ENCODE data around the gene GPC1. TPM values are rescaled to one million over a fixed set of nuclear protein-coding genes. Genes with fewer than 3 reads are reported as not detected.

The GPC1 gene
- total RNA-seq, 1 experiment from 2014 or later = 177 TPM

- H3K36me3 ChIP-seq = no peaks in the 10 kb centered on the region
Measured at GRCh38 chr2:240405133-240405532, 30.3 kb upstream of the GPC1 start.

GRCh38 chr2:240405684-240406313, 29.7 kb upstream of the GPC1 start:
- no peaks in the 10 kb centered on the region for H3K27me3 ChIP-seq
- H3K9me3 ChIP-seq = no peaks in the 10 kb centered on the region
- H3K4me3 ChIP-seq = no peak overlapping the region
- H3K36me3 ChIP-seq = no peaks in the 10 kb centered on the region
- no peak for DNase-seq

More at GRCh38 chr2:240405133-240405532, 30.3 kb upstream of the GPC1 start:
- no peaks in the 10 kb centered on the region for H3K27me3 ChIP-seq
- H3K4me3 ChIP-seq = no peak overlapping the region
- no peaks in the 10 kb centered on the region for H3K9me3 ChIP-seq
- no peak for DNase-seq

- H3K4me3 ChIP-seq = no peak overlapping the region
- H3K27me3 ChIP-seq = no peaks in the 10 kb centered on the region
- no peak for DNase-seq
- H3K9me3 ChIP-seq = no peaks in the 10 kb centered on the region
- H3K36me3 ChIP-seq = no peaks in the 10 kb centered on the region
Measured at GRCh38 chr2:240407090-240407489, 28.4 kb upstream of the GPC1 start.

- Histone ChIP-seq H3K9me3 (no peaks in the 10 kb centered on the region), H3K4me3 (no peak overlapping the region), H3K27me3 (no peaks in the 10 kb centered on the region), H3K36me3 (no peaks in the 10 kb centered on the region)
- no peak for DNase-seq
Measured at GRCh38 chr2:240410004-240410403, 25.5 kb upstream of the GPC1 start.

GRCh38 chr2:240410808-240411207, 24.7 kb upstream of the GPC1 start:
- Histone ChIP-seq H3K9me3 (no peaks in the 10 kb centered on the region), H3K4me3 (no peak overlapping the region), H3K36me3 (no peaks in the 10 kb centered on the region), H3K27me3 (no peaks in the 10 kb centered on the region)
- no peak for DNase-seq

- no peaks in the 10 kb centered on the region for H3K36me3 ChIP-seq
- no peak overlapping the region for H3K4me3 ChIP-seq
- no peak for DNase-seq
- no peaks in the 10 kb centered on the region for H3K27me3 ChIP-seq
- no peaks in the 10 kb centered on the region for H3K9me3 ChIP-seq
Measured at GRCh38 chr2:240411261-240412160, 24.0 kb upstream of the GPC1 start.

- Histone ChIP-seq H3K4me3 (no peak overlapping the region), H3K27me3 (no peaks in the 10 kb centered on the region), H3K9me3 (no peaks in the 10 kb centered on the region), H3K36me3 (no peaks in the 10 kb centered on the region)
- no peak for DNase-seq
Measured at GRCh38 chr2:240412211-240412861, 23.1 kb upstream of the GPC1 start.

GRCh38 chr2:240412975-240413812, 22.3 kb upstream of the GPC1 start:
- no peak for DNase-seq
- Histone ChIP-seq H3K9me3 (no peaks in the 10 kb centered on the region; the same call in 1 of the 2 replicates), H3K4me3 (no peak overlapping the region), H3K27me3 (no peaks in the 10 kb centered on the region), H3K36me3 (no peaks in the 10 kb centered on the region)

- Histone ChIP-seq H3K27me3 (no peaks in the 10 kb centered on the region), H3K36me3 (no peaks in the 10 kb centered on the region), H3K4me3 (no peak overlapping the region), H3K9me3 (no peaks in the 10 kb centered on the region; the same call in 1 of the 2 replicates)
- DNase-seq = no peak
Measured at GRCh38 chr2:240413813-240414429, 21.5 kb upstream of the GPC1 start.

- DNase-seq = no peak
Measured at GRCh38 chr2:240416821-240417220, 18.6 kb upstream of the GPC1 start.

GRCh38 chr2:240418311-240418710, 17.2 kb upstream of the GPC1 start:
- H3K9me3 ChIP-seq = peaks cover 4% of the 10 kb centered on the region
- DNase-seq = no peak
- H3K36me3 ChIP-seq = no peaks in the 10 kb centered on the region
- no peak overlapping the region for H3K4me3 ChIP-seq
- no peaks in the 10 kb centered on the region for H3K27me3 ChIP-seq

More at GRCh38 chr2:240416821-240417220, 18.6 kb upstream of the GPC1 start:
- no peaks in the 10 kb centered on the region for H3K36me3 ChIP-seq
- H3K9me3 ChIP-seq = peaks cover under 1% of the 10 kb centered on the region
- no peaks in the 10 kb centered on the region for H3K27me3 ChIP-seq
- no peak overlapping the region for H3K4me3 ChIP-seq

GRCh38 chr2:240419271-240419670, 16.2 kb upstream of the GPC1 start:
- Histone ChIP-seq H3K36me3 (no peaks in the 10 kb centered on the region), H3K4me3 (no peak overlapping the region), H3K27me3 (no peaks in the 10 kb centered on the region), H3K9me3 (peaks cover 4% of the 10 kb centered on the region)
- DNase-seq = no peak

- DNase-seq = no peak
- Histone ChIP-seq H3K9me3 (peaks cover 4% of the 10 kb centered on the region), H3K27me3 (no peaks in the 10 kb centered on the region), H3K4me3 (no peak overlapping the region), H3K36me3 (no peaks in the 10 kb centered on the region)
Measured at GRCh38 chr2:240419723-240420122, 15.7 kb upstream of the GPC1 start.

GRCh38 chr2:240420206-240421104, 15.0 kb upstream of the GPC1 start:
- H3K27me3 ChIP-seq = no peaks in the 10 kb centered on the region
- DNase-seq = no peak
- no peaks in the 10 kb centered on the region for H3K36me3 ChIP-seq

GRCh38 chr2:240421381-240421780, 14.1 kb upstream of the GPC1 start:
- Histone ChIP-seq H3K4me3 (no peak overlapping the region), H3K36me3 (no peaks in the 10 kb centered on the region), H3K9me3 (peaks cover 4% of the 10 kb centered on the region), H3K27me3 (no peaks in the 10 kb centered on the region)
- DNase-seq = no peak

More at GRCh38 chr2:240420206-240421104, 15.0 kb upstream of the GPC1 start:
- Histone ChIP-seq H3K9me3 (peaks cover 4% of the 10 kb centered on the region), H3K4me3 (no peak overlapping the region)

All from MG63 (cell line).